GM18511 (cell line): Measurements from ENCODE around the gene RPS29.

Experiments used
- ATAC-seq: cut with Tn5 transposase; IDR thresholded peaks from one replicate; pipeline ENCODE4 v1.9.1; 2021; ENCODE audit warnings: mild to moderate bottlenecking, moderate library complexity; ENCODE audit not compliant: unreplicated experiment

RPS29 gene

GRCh38 chr14:49553106-49553505 lies 33.1 kb downstream of the RPS29 start:
- no peak for ATAC-seq

- ATAC-seq = no peak
These were observed 34.6 kb downstream of the RPS29 start for GRCh38 chr14:49551569-49551968.

- no peak for ATAC-seq
These were observed 35.6 kb downstream of the RPS29 start for GRCh38 chr14:49550286-49551184.

- no peak for ATAC-seq
These were observed 36.3 kb downstream of the RPS29 start for GRCh38 chr14:49549881-49550280.

GRCh38 chr14:49549446-49549845 lies 36.7 kb downstream of the RPS29 start:
- ATAC-seq = no peak

GRCh38 chr14:49546766-49547165 lies 39.4 kb downstream of the RPS29 start:
- no peak for ATAC-seq

GRCh38 chr14:49545716-49546115 lies 40.5 kb downstream of the RPS29 start:
- ATAC-seq = no peak

GRCh38 chr14:49545071-49545470 lies 41.1 kb downstream of the RPS29 start:
- ATAC-seq = no peak

GRCh38 chr14:49541049-49541448 lies 45.1 kb downstream of the RPS29 start:
- ATAC-seq = no peak

GRCh38 chr14:49538852-49539251 lies 47.3 kb downstream of the RPS29 start:
- ATAC-seq = no peak
